ENCODE measurements around the gene CCNYL1. TPM values are rescaled to one million over a fixed set of nuclear protein-coding genes. Genes with fewer than 3 reads are reported as not detected.

The CCNYL1 gene
- total and polyA plus RNA-seq, 12 donors = 2.0 to 13.3 (median 6.6) TPM

DNA sequence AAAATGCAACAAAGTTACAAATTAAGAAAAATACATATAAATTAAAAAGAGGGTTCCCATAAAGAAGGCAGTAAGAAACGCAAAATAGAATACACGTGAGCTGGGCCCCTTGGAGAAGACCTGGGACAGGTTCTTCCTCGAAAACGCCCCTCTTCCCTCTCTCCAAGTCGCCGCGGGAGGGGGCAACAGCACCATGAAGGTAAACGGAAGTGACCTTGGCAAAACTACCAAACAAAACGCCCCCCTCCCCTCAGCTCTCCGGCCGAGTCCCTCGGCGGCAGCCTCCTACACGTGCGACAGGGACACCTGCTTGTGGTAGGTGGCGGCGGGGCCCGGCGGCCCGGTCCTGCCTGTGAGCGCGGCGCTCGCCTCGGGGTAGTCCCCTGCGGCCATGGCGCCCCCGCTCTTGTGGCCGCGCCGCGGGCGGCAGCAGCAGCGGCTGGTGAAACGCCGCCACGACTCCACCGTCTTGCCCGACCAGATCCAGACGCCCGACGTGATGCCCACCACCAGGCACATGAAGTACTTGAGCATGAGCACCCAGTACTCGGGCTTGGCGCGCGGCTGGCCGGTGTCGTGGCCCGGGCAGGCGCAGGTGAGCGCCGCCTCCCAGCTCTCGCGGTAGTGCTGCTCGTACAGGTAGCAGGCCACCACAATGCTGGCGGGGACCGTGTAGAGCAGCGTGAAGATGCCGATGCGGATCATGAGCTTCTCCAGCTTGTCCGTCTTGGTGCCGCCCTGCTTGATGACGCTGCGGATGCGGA lies 55.4 kb downstream of the CCNYL1 start:
- Histone ChIP-seq H3K27me3 (no peaks in the 10 kb centered on the region), H3K4me1 (replicated peaks in 1 of 2) (peaks cover 22 to 46% of the 10 kb centered on the region in 2 donors), H3K27ac (no peak overlapping the region), H3K9me3 (replicated peaks in 1 of 3) (no peaks in the 10 kb centered on the region), H3K4me3 (peak overlapping the region in 1 of 4 donors; percentile 12), H3K36me3 (replicated peaks in 1 of 2) (peaks cover 0 to 20% of the 10 kb centered on the region in 2 donors)
- TF ChIP-seq CTCF (IDR thresholded peaks at IDR 0.05) (no peak), POLR2A (IDR thresholded peaks at IDR 0.05) (no peak)
- peak in 2 of 7 donors; percentile 25 to 31 for DNase-seq
- WGBS, 4 donors = 47 to 66% (median 56%) methylated on average over 25 to 65 of the region's 65 CpGs
- intact Hi-C loops (cut with DNase I) = loop anchor here (5.0 to 10.0 kb wide), 2 partner anchors 268 to 270 kb away; no protein-coding TSS in a partner anchor

DNA sequence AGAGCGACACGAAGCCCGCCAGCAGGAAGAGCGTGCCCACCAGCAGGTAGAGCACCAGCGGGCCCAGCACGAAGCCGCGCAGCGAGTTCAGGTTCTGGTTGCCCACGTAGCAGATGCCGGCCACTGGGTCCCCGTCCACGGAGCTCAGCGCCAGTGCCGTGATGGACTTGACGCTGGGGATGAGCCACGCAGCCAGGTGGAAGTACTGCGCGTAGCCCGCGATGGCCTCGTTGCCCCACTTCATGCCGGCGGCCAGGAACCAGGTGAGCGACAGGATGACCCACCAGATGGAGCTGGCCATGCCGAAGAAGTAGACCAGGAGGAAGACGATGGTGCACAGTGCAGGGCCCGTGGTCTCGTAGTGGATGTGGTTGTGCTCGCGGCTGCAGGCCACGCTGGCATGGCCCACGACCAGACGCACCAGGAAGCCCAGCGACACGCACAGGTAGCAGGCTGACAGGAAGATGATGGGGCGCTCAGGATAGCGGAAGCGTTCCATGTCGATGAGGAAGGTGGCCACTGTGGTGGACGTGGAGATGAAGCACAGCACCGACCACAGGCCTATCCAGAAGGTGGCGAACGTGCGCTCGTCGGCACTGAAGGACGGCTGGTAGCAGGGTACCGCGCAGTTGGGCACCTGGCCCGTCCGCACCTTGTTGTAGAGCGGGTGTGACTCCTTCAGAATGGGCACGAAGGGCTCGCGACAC lies 56.2 kb downstream of the CCNYL1 start:
- no peaks in the 10 kb centered on the region for H3K9me3 ChIP-seq (replicated peaks in 1 of 3)
- peak; percentile 32 to 72 (median 43) for DNase-seq
- H3K36me3 ChIP-seq (replicated peaks in 1 of 2) = peaks cover 0 to 20% of the 10 kb centered on the region in 2 donors
- WGBS, 4 donors = 59 to 86% (median 72%) methylated on average over 31 to 56 of the region's 56 CpGs
- no peaks in the 10 kb centered on the region for H3K27me3 ChIP-seq
- peaks cover 22 to 46% of the 10 kb centered on the region in 2 donors for H3K4me1 ChIP-seq (replicated peaks in 1 of 2)
- intact Hi-C loops (cut with DNase I) = loop anchor here (5.0 to 10.0 kb wide), 2 partner anchors 267 to 270 kb away; no protein-coding TSS in a partner anchor
- TF ChIP-seq POLR2A (IDR thresholded peaks at IDR 0.05) (no peak), CTCF (IDR thresholded peaks at IDR 0.05) (peak in 4 of 6 experiments; percentile 16 to 38 (median 22))
- peak overlapping the region in 2 of 4 donors; percentile 49 to 62 for H3K4me3 ChIP-seq
- peak overlapping the region in 3 of 5 donors; percentile 77 to 82 (median 81) for H3K27ac ChIP-seq

GRCh38 chr2:207768168-207768865 lies 56.9 kb downstream of the CCNYL1 start:
- intact Hi-C loops (cut with DNase I) = loop anchor here (5.0 to 10.0 kb wide), 2 partner anchors 266 to 269 kb away; no protein-coding TSS in a partner anchor
- TF ChIP-seq CTCF (IDR thresholded peaks at IDR 0.05) (peak in 1 of 6 experiments; percentile 2), POLR2A (IDR thresholded peaks at IDR 0.05) (peak in 1 of 2 donors; percentile 58)
- WGBS, 4 donors = 0 to 4% (median 2%) methylated on average over 17 to 73 of the region's 73 CpGs
- no peaks in the 10 kb centered on the region for H3K27me3 ChIP-seq
- H3K36me3 ChIP-seq (replicated peaks in 1 of 2) = peaks cover 0 to 18% of the 10 kb centered on the region in 2 donors
- peaks cover 22 to 46% of the 10 kb centered on the region in 2 donors for H3K4me1 ChIP-seq (replicated peaks in 1 of 2)
- peak overlapping the region; percentile 65 to 82 (median 77) for H3K27ac ChIP-seq
- peak overlapping the region in 3 of 4 donors; percentile 49 to 74 (median 62) for H3K4me3 ChIP-seq
- peak; percentile 61 to 84 (median 79) for DNase-seq
- no peaks in the 10 kb centered on the region for H3K9me3 ChIP-seq (replicated peaks in 1 of 3)

All from adrenal gland (tissue), 12 donors.